ENCODE results near the gene B4GALT2.

GRCh38 chr1:43971336-43971980 is 7.6 kb upstream of the B4GALT2 start:
- no peak for TF ChIP-seq CTCF (IDR thresholded peaks at IDR 0.05)
- no peak for TF ChIP-seq POLR2A (IDR thresholded peaks at IDR 0.05)

Measured in testis (tissue), 2 donors.